ENCODE measurements around the gene ATP1A3. TPM values are rescaled to one million over a fixed set of nuclear protein-coding genes. Genes with fewer than 3 reads are reported as not detected.

Gene ATP1A3
- total and polyA plus RNA-seq, 11 donors: 48.3 to 414 (median 226) TPM

DNA sequence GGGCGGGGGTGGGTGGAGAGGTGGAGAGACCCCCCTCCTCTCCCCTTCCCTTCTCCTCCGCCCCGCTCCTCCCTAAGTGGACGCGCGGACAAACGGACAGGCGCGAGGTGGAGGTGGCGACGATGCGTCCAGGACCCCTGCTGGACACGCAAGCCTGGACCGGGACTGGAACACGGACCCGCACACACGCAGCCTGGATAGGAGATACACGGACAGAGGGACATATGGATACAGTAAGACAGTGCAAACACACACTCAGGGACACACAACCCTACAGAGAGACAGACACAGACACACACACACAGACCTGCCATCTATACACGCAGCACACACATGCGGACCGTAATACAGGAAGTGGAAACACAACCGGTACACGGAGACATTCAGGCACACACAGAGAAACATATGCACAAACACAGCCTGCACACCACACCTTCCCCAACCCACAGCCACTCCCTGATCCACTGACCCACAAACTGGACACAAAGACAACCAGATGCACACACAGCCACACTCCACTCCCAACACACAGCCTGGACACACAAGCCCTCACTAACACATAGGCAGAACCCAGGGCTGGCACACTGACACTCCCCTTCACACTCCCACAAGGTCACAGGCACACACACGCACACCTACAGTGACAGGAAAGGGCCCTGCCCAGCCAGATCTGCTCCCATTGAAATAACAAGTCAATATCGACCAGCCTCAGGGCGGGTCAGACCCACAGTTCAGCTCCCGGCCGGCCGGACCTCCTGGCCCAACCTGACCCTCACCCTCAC is 65.1 kb downstream of the ATP1A3 start:
- Histone ChIP-seq H3K27ac (no peak overlapping the region), H3K4me3 (peak overlapping the region; percentile 18 to 57 (median 46)), H3K9me3 (no peaks in the 10 kb centered on the region), H3K4me1 (peaks cover 0 to 23% (median 15%) of the 10 kb centered on the region in 12 donors), H3K27me3 (peaks cover 64 to 100% (median 97%) of the 10 kb centered on the region in 9 donors), H3K36me3 (no peaks in the 10 kb centered on the region)
- WGBS, 4 donors: 3 to 7% (median 4%) methylated on average over 17 to 29 of the region's 29 CpGs
- ATAC-seq: peak in 1 of 4 donors; percentile 25
- TF ChIP-seq, protein P1, sequence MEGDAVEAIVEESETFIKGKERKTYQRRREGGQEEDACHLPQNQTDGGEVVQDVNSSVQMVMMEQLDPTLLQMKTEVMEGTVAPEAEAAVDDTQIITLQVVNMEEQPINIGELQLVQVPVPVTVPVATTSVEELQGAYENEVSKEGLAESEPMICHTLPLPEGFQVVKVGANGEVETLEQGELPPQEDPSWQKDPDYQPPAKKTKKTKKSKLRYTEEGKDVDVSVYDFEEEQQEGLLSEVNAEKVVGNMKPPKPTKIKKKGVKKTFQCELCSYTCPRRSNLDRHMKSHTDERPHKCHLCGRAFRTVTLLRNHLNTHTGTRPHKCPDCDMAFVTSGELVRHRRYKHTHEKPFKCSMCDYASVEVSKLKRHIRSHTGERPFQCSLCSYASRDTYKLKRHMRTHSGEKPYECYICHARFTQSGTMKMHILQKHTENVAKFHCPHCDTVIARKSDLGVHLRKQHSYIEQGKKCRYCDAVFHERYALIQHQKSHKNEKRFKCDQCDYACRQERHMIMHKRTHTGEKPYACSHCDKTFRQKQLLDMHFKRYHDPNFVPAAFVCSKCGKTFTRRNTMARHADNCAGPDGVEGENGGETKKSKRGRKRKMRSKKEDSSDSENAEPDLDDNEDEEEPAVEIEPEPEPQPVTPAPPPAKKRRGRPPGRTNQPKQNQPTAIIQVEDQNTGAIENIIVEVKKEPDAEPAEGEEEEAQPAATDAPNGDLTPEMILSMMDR (IDR thresholded peaks at IDR 0.05): no peak
- TF ChIP-seq POLR2A (IDR thresholded peaks at IDR 0.05): no peak
- intact Hi-C loops (cut with DNase I): loop anchor here in 2 of 10 donors (1.0 to 5.0 kb wide), 2 partner anchors 42 to 45 kb away; no protein-coding TSS in a partner anchor
- no peak for DNase-seq

GRCh38 chr19:41928221-41928683 is 65.8 kb downstream of the ATP1A3 start, which contains the start of gene ERFL:
ERFL (minus strand) TSS chr19:41928449; CDS start chr19:41912919, 15,530 bp downstream.
- 0 to 1% (median 0%) methylated on average over 49 of the region's 49 CpGs for WGBS, 4 donors
- Histone ChIP-seq H3K36me3 (no peaks in the 10 kb centered on the region), H3K4me3 (peak within 1 kb of the TSS; percentile 18 to 57 (median 46)), H3K27ac (no peak within 1 kb of the TSS), H3K9me3 (no peaks in the 10 kb centered on the region), H3K27me3 (peaks cover 61 to 97% (median 93%) of the 10 kb centered on the region in 9 donors), H3K4me1 (peaks cover 0 to 23% (median 15%) of the 10 kb centered on the region in 12 donors)
- intact Hi-C loops (cut with DNase I): loop anchor here in 1 of 10 donors (5.0 kb wide), 1 partner anchor 41 kb away; no protein-coding TSS in a partner anchor
- TF ChIP-seq, protein P1 (IDR thresholded peaks at IDR 0.05): peak in 1 of 12 donors; percentile 3
- TF ChIP-seq POLR2A (IDR thresholded peaks at IDR 0.05): no peak
- ATAC-seq (peak in 1 of 4 donors; percentile 14), DNase-seq (no peak)

GRCh38 chr19:41927497-41928192 is 66.4 kb downstream of the ATP1A3 start:
- Histone ChIP-seq H3K36me3 (no peaks in the 10 kb centered on the region), H3K4me3 (peak overlapping the region; percentile 18 to 57 (median 46)), H3K4me1 (peaks cover 0 to 23% (median 15%) of the 10 kb centered on the region in 12 donors), H3K27ac (no peak overlapping the region), H3K9me3 (no peaks in the 10 kb centered on the region), H3K27me3 (peaks cover 64 to 97% (median 94%) of the 10 kb centered on the region in 9 donors)
- ATAC-seq (no peak), DNase-seq (no peak)
- TF ChIP-seq POLR2A (IDR thresholded peaks at IDR 0.05): no peak
- TF ChIP-seq, protein P1 (IDR thresholded peaks at IDR 0.05): no peak
- intact Hi-C loops (cut with DNase I): loop anchor here in 1 of 10 donors (5.0 kb wide), 1 partner anchor 40 kb away; no protein-coding TSS in a partner anchor
- 4 to 12% (median 6%) methylated on average over 17 to 43 of the region's 43 CpGs for WGBS, 4 donors

Measured in heart left ventricle (tissue), 16 donors.